K562 (cell line): ENCODE data around the gene ING5. TPM values are rescaled to one million over a fixed set of nuclear protein-coding genes. Genes with fewer than 3 reads are reported as not detected.

Experiments used
- MYBL2 ChIP-seq, 2 experiments: fragments of 450-650 bp in 1 of 2; sonication (generic) in 1 of 2; formaldehyde crosslinking in 1 of 2; IDR thresholded peaks; 2 replicates each; pipeline versions ENCODE4 v1.6.1 to v1.8.1; 2017 to 2022; ENCODE audit warnings: borderline replicate concordance in 1 of 2, inconsistent platforms in 1 of 2, low read depth in 1 of 2, mild to moderate bottlenecking in 1 of 2, missing genetic modification reagents in 1 of 2, moderate library complexity in 1 of 2
- NFIC ChIP-seq: fragments of 450-650 bp; IDR thresholded peaks from 2 replicates; pipeline ENCODE4 v1.6.1; 2017; ENCODE audit warnings: mild to moderate bottlenecking, inconsistent platforms
- NFYB ChIP-seq: IDR thresholded peaks from 2 replicates; pipeline ENCODE4 v1.6.1; 2011; ENCODE audit warnings: mild to moderate bottlenecking, moderate library complexity; ENCODE audit not compliant: insufficient read length; ENCODE audit errors: extremely low read depth
- NR4A1 ChIP-seq, 2 experiments: fragments of 250-450 bp in 1 of 2; fragments of 450-650 bp in 1 of 2; sonication (Bioruptor Pico) in 1 of 2; IDR thresholded peaks; 2 replicates each; pipeline versions ENCODE4 v1.4.0 to v1.6.1; 2016 to 2020; ENCODE audit warnings: mild to moderate bottlenecking in 2 of 2, missing compliant biosample characterization in 1 of 2, missing genetic modification characterization in 1 of 2, moderate library complexity in 1 of 2
- PHF8 ChIP-seq: fragments of 200-600 bp; sonication (generic); IDR thresholded peaks from 2 replicates; pipeline ENCODE4 v1.6.1; 2012; ENCODE audit warnings: mixed run types, mild to moderate bottlenecking, inconsistent platforms, low read length, moderate library complexity, borderline replicate concordance
- polyA plus RNA-seq, 8 experiments: library from polyadenylated mRNA; depleted of rRNA in 4 of 8; stranded (reverse) in 5 of 8; unstranded in 3 of 8; fragments of >200 nt; fragmentation: Nextera tagmentation in 2 of 8; fragmentation: Illumina TruSeq in 1 of 8; extraction: Ambion mirVana in 2 of 8; extraction: Trizol in 1 of 8; gene quantifications; 2 replicates each; pipeline versions ENCODE4 v1.2.1 to v1.2.3, GENCODE V29; 2011 to 2014; ENCODE audit warnings: inconsistent platforms in 1 of 8, missing spikeins in 1 of 8
- total RNA-seq, 7 experiments: library from RNA; depleted of rRNA in 6 of 7; stranded (reverse); fragments of >200 nt in 6 of 7; fragmentation: Illumina TruSeq in 2 of 7; extraction: Trizol in 2 of 7; gene quantifications; 2 replicates each; pipeline versions ENCODE4 v1.2.1 to v1.2.3, GENCODE V29; 2011 to 2021; ENCODE audit warnings: low replicate concordance in 1 of 7
- TF ChIP-seq, protein P1 (sequence below), 3 experiments: fragments of 200-800 bp in 1 of 3; sonication (Bioruptor generic) in 1 of 3; sonication (generic) in 1 of 3; formaldehyde crosslinking in 1 of 3; IDR thresholded peaks; 2 replicates each; pipeline versions ENCODE4 v1.6.1 to v1.8.0; 2016 to 2022; ENCODE audit warnings: mild to moderate bottlenecking in 2 of 3, missing compliant biosample characterization in 2 of 3, missing genetic modification characterization in 2 of 3, missing genetic modification reagents in 1 of 3
- TF ChIP-seq, protein P2 (sequence below): fragments of 200-800 bp; sonication (Bioruptor generic); IDR thresholded peaks from 2 replicates; pipeline ENCODE4 v1.6.1; 2017; ENCODE audit warnings: missing genetic modification characterization, missing compliant biosample characterization
- TF ChIP-seq, protein P3 (sequence below): fragments of 450-650 bp; IDR thresholded peaks from 2 replicates; pipeline ENCODE4 v1.6.1; 2016; ENCODE audit warnings: mild to moderate bottlenecking
- TF ChIP-seq, protein P4 (sequence below), 2 experiments: fragments of 450-650 bp; formaldehyde crosslinking in 1 of 2; IDR thresholded peaks; 2 replicates each; pipeline versions ENCODE4 v1.4.0 to v1.6.1; 2014 to 2020; ENCODE audit warnings: mild to moderate bottlenecking in 2 of 2, borderline replicate concordance in 1 of 2, low read depth in 1 of 2

ING5 gene
- total and polyA plus RNA-seq, 9 of the 15 experiments (the other 6 are each of a cell fraction or from before 2014, with no cell fraction given), result 10.4 to 53.3 (median 27.9) TPM

DNA sequence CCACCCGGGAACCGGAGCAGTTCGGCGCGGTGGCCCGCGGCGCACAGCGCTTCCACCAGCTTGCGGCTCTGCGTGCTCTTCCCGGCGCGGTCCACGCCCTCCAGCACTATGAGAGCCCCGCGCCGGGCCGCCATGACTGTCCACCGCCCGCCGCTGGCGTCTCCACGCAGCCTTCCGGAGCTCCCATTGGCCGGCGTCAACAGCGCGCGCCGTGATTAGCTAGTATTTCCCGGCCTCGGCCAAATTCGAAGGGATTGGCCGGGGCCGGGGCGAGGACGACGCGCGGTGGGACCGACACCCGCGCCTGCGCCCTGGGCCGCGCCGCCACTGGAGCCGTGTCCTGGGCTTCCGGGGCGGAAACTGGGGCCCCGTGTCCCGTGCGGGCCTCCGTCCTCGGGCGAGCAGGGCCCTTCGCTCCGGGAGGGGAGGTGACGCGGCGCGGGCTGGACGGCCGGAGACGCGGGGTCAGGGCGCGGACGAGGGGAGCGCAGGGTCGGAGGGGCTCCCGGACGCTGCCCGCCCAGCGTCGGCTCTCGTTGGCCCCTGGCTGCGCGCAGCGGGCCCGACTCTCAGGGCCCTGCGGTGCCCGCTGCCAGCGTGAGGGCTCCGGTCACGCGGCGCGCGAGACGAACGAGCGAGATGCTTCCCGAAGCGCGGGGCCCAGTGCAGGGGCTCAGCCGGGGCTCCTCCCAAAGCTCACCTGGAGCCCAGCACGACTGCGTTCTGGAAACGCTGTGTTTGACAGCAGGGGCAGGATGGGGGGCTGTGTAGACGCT lies 15.0 kb upstream of the ING5 start, which contains the start of gene DTYMK (continued):
- TF ChIP-seq, protein P1, sequence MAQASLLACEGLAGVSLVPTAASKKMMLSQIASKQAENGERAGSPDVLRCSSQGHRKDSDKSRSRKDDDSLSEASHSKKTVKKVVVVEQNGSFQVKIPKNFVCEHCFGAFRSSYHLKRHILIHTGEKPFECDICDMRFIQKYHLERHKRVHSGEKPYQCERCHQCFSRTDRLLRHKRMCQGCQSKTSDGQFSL (CRISPR knock-in tag; IDR thresholded peaks at IDR 0.05), result 0 out of 2 replicates have a peak, but pooled peaks have one; percentile 44
- TF ChIP-seq, protein P1 (tag; IDR thresholded peaks at IDR 0.05), result no peak
- TF ChIP-seq, protein P2, sequence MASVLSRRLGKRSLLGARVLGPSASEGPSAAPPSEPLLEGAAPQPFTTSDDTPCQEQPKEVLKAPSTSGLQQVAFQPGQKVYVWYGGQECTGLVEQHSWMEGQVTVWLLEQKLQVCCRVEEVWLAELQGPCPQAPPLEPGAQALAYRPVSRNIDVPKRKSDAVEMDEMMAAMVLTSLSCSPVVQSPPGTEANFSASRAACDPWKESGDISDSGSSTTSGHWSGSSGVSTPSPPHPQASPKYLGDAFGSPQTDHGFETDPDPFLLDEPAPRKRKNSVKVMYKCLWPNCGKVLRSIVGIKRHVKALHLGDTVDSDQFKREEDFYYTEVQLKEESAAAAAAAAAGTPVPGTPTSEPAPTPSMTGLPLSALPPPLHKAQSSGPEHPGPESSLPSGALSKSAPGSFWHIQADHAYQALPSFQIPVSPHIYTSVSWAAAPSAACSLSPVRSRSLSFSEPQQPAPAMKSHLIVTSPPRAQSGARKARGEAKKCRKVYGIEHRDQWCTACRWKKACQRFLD (CRISPR knock-in tag), result 0 out of 2 replicates have a peak, but pooled peaks have one; percentile 53
- TF ChIP-seq, protein P3, sequence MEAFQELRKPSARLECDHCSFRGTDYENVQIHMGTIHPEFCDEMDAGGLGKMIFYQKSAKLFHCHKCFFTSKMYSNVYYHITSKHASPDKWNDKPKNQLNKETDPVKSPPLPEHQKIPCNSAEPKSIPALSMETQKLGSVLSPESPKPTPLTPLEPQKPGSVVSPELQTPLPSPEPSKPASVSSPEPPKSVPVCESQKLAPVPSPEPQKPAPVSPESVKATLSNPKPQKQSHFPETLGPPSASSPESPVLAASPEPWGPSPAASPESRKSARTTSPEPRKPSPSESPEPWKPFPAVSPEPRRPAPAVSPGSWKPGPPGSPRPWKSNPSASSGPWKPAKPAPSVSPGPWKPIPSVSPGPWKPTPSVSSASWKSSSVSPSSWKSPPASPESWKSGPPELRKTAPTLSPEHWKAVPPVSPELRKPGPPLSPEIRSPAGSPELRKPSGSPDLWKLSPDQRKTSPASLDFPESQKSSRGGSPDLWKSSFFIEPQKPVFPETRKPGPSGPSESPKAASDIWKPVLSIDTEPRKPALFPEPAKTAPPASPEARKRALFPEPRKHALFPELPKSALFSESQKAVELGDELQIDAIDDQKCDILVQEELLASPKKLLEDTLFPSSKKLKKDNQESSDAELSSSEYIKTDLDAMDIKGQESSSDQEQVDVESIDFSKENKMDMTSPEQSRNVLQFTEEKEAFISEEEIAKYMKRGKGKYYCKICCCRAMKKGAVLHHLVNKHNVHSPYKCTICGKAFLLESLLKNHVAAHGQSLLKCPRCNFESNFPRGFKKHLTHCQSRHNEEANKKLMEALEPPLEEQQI, result no peak
- TF ChIP-seq NFIC (no peak), NFYB (peak; percentile 22), NR4A1 (CRISPR knock-in tag; IDR thresholded peaks at IDR 0.05) (no peak), NR4A1 (tag; IDR thresholded peaks at IDR 0.05) (no peak), MYBL2 (IDR thresholded peaks at IDR 0.05; ENCODE audit: low read depth) (peak; percentile 70), MYBL2 (CRISPR knock-in tag; IDR thresholded peaks at IDR 0.05; ENCODE audit: borderline replicate concordance) (no peak), PHF8 (peak; percentile 90; the same call in 1 of the 2 replicates)
- TF ChIP-seq, protein P4, sequence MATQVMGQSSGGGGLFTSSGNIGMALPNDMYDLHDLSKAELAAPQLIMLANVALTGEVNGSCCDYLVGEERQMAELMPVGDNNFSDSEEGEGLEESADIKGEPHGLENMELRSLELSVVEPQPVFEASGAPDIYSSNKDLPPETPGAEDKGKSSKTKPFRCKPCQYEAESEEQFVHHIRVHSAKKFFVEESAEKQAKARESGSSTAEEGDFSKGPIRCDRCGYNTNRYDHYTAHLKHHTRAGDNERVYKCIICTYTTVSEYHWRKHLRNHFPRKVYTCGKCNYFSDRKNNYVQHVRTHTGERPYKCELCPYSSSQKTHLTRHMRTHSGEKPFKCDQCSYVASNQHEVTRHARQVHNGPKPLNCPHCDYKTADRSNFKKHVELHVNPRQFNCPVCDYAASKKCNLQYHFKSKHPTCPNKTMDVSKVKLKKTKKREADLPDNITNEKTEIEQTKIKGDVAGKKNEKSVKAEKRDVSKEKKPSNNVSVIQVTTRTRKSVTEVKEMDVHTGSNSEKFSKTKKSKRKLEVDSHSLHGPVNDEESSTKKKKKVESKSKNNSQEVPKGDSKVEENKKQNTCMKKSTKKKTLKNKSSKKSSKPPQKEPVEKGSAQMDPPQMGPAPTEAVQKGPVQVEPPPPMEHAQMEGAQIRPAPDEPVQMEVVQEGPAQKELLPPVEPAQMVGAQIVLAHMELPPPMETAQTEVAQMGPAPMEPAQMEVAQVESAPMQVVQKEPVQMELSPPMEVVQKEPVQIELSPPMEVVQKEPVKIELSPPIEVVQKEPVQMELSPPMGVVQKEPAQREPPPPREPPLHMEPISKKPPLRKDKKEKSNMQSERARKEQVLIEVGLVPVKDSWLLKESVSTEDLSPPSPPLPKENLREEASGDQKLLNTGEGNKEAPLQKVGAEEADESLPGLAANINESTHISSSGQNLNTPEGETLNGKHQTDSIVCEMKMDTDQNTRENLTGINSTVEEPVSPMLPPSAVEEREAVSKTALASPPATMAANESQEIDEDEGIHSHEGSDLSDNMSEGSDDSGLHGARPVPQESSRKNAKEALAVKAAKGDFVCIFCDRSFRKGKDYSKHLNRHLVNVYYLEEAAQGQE (IDR thresholded peaks at IDR 0.05; ENCODE audit: borderline replicate concordance), result no peak
- TF ChIP-seq, protein P4 (CRISPR knock-in tag; IDR thresholded peaks at IDR 0.05; ENCODE audit: low read depth), result no peak
